ENCODE data around the gene DCTN5. TPM values are rescaled to one million over a fixed set of nuclear protein-coding genes. Genes with fewer than 3 reads are reported as not detected.
"Not testable (repeated sequence)": the region's sequence is repeated elsewhere in the genome, so short reads cannot be mapped to it uniquely, and the experiment has no call there.

Gene DCTN5
- total RNA-seq, 3 donors from 2014 or later (not counting 1 experiment from before 2014, with no cell fraction given) = 60.7 to 72.1 (median 65.8) TPM

DNA sequence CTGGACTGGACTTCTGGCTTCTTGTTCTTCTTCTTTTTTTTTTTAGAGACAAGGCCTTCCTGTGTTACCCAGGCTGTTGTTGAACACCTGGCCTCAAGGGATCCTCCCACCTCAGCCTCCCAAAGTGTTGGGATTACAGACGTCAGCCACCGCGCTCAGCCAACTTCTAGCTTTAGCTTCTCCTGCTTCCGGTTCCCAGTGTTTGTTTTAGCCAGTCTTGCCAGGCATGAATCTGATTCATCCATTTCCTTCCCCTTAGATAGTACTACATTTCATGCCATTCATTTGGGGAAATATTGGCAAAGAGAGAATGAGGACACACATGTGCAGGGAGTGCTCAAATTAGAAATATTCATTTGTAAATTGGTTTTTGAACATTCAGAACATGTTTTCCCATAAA is 33.1 kb upstream of the DCTN5 start:
- no peak for ATAC-seq
- no peak for DNase-seq
- intact Hi-C loops (cut with micrococcal nuclease) = no loop called here
- Histone ChIP-seq H3K27me3 (ENCODE audit: control insufficient read depth, insufficient read depth, low read length) (no peaks in the 10 kb centered on the region), H3K9me3 (ENCODE audit: control insufficient read depth, insufficient read depth, low read length) (no peaks in the 10 kb centered on the region), H3K36me3 (ENCODE audit: control insufficient read depth, insufficient read depth, low read length) (peaks cover 4% of the 10 kb centered on the region), H3K4me3 (ENCODE audit: low read length) (no peak overlapping the region), H3K27ac (ENCODE audit: low read length) (no peak overlapping the region), H3K4me1 (ENCODE audit: control insufficient read depth, insufficient read depth, low read length) (no peaks in the 10 kb centered on the region)
- TF ChIP-seq, protein P1, sequence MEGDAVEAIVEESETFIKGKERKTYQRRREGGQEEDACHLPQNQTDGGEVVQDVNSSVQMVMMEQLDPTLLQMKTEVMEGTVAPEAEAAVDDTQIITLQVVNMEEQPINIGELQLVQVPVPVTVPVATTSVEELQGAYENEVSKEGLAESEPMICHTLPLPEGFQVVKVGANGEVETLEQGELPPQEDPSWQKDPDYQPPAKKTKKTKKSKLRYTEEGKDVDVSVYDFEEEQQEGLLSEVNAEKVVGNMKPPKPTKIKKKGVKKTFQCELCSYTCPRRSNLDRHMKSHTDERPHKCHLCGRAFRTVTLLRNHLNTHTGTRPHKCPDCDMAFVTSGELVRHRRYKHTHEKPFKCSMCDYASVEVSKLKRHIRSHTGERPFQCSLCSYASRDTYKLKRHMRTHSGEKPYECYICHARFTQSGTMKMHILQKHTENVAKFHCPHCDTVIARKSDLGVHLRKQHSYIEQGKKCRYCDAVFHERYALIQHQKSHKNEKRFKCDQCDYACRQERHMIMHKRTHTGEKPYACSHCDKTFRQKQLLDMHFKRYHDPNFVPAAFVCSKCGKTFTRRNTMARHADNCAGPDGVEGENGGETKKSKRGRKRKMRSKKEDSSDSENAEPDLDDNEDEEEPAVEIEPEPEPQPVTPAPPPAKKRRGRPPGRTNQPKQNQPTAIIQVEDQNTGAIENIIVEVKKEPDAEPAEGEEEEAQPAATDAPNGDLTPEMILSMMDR (IDR thresholded peaks at IDR 0.05) = no peak
- H3K9me3 Mint-ChIP-seq = no peaks in the 10 kb centered on the region
- H3K36me3 Mint-ChIP-seq = no peaks in the 10 kb centered on the region
- H3K4me3 Mint-ChIP-seq = no peak overlapping the region
- no peaks in the 10 kb centered on the region for H3K27me3 Mint-ChIP-seq (ENCODE audit: low read depth in 2 of 2)
- H3K27ac Mint-ChIP-seq = no peak overlapping the region
- H3K4me1 Mint-ChIP-seq = no peaks in the 10 kb centered on the region
- 90% methylated on average over 4 of the region's 4 CpGs for WGBS (ENCODE audit: insufficient coverage)

DNA sequence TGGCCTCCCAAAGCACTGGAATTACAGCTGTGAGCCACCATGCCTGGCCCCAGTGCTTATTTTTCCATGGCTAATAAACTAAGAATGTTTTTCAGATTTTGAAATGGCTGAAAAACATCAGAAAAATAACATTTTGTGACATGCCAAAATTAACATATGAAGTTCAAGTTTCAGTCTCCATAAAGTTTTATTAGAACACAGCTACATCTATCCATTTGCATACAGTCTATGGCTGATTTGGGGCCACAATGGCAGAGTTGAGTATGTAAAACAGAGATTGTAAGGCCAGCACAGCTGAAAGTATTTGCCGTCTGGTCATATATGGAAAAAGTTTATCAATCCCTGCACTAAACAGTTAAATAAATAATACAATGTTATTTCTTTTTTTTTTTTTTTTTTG is 31.3 kb upstream of the DCTN5 start:
- Histone ChIP-seq H3K27me3 (ENCODE audit: control insufficient read depth, insufficient read depth, low read length) (no peaks in the 10 kb centered on the region), H3K9me3 (ENCODE audit: control insufficient read depth, insufficient read depth, low read length) (no peaks in the 10 kb centered on the region), H3K4me1 (ENCODE audit: control insufficient read depth, insufficient read depth, low read length) (no peaks in the 10 kb centered on the region), H3K36me3 (ENCODE audit: control insufficient read depth, insufficient read depth, low read length) (peaks cover 8% of the 10 kb centered on the region), H3K27ac (ENCODE audit: low read length) (no peak overlapping the region), H3K4me3 (ENCODE audit: low read length) (no peak overlapping the region)
- ATAC-seq (no peak), DNase-seq (no peak)
- intact Hi-C loops (cut with micrococcal nuclease) = no loop called here
- H3K4me3 Mint-ChIP-seq = no peak overlapping the region
- H3K36me3 Mint-ChIP-seq = no peaks in the 10 kb centered on the region
- H3K27ac Mint-ChIP-seq = no peak overlapping the region
- no CpG with 5 or more reads among the region's 1 CpG for WGBS (ENCODE audit: insufficient coverage)
- no peaks in the 10 kb centered on the region for H3K4me1 Mint-ChIP-seq
- no peaks in the 10 kb centered on the region for H3K27me3 Mint-ChIP-seq (ENCODE audit: low read depth in 2 of 2)
- no peaks in the 10 kb centered on the region for H3K9me3 Mint-ChIP-seq
- TF ChIP-seq, protein P1 (IDR thresholded peaks at IDR 0.05) = no peak

DNA sequence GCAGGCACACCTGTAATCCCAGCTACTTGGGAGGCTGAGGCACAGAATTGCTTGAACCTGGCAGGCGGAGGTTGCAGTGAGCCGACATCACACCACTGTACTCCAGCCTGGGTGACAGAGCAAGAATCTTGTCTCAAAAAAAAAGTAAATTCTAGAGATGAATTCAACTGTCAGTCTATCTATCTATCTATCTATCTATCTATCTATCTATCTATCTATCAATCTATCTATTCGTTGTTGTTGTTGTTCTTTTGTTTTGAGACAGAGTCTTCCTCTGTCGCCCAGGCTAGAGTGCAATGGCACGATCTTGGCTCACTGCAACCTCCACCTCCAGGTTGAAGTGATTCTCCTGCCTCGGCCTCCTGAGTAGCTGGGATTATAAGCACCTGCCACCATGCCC is 30.4 kb upstream of the DCTN5 start:
- H3K9me3 Mint-ChIP-seq, H3K27ac Mint-ChIP-seq, H3K36me3 Mint-ChIP-seq: not testable (repeated sequence)

DNA sequence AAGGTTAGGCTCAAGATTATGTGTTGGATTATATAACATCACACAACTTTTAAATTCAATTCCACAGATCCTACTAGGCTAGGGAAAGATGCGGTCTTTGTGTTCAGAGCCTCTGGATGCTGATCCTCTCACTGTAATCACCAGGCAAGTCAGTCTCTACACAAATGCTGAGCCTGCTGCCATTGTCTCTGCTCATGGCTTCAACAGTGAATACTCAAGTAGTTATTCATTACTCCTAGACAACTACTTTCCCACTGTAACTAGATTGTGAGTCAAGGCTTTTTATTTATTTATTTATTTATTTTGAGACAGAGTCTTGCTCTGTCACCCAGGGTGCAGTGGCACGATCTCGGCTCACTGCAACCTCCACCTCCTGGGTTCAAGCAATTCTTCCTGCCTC is 29.3 kb upstream of the DCTN5 start:
- peaks cover 5% of the 10 kb centered on the region for H3K36me3 ChIP-seq (ENCODE audit: control insufficient read depth, insufficient read depth, low read length)
- H3K27me3 ChIP-seq (ENCODE audit: control insufficient read depth, insufficient read depth, low read length) = no peaks in the 10 kb centered on the region
- H3K9me3 Mint-ChIP-seq = no peaks in the 10 kb centered on the region
- no peak overlapping the region for H3K4me3 ChIP-seq (ENCODE audit: low read length)
- H3K27ac Mint-ChIP-seq = no peak overlapping the region
- DNase-seq (no peak), ATAC-seq (no peak)
- TF ChIP-seq, protein P1 (IDR thresholded peaks at IDR 0.05) = no peak
- no peaks in the 10 kb centered on the region for H3K36me3 Mint-ChIP-seq
- H3K27ac ChIP-seq (ENCODE audit: low read length) = no peak overlapping the region
- no peaks in the 10 kb centered on the region for H3K4me1 ChIP-seq (ENCODE audit: control insufficient read depth, insufficient read depth, low read length)
- 100% methylated on average over 3 of the region's 3 CpGs for WGBS (ENCODE audit: insufficient coverage)
- no peaks in the 10 kb centered on the region for H3K4me1 Mint-ChIP-seq
- no peaks in the 10 kb centered on the region for H3K9me3 ChIP-seq (ENCODE audit: control insufficient read depth, insufficient read depth, low read length)
- intact Hi-C loops (cut with micrococcal nuclease) = no loop called here
- no peak overlapping the region for H3K4me3 Mint-ChIP-seq
- H3K27me3 Mint-ChIP-seq (ENCODE audit: low read depth in 2 of 2) = no peaks in the 10 kb centered on the region

More for the DNA sequence above, 30.4 kb upstream of the DCTN5 start:
- H3K4me1 ChIP-seq (ENCODE audit: control insufficient read depth, insufficient read depth, low read length); H3K36me3 ChIP-seq (ENCODE audit: control insufficient read depth, insufficient read depth, low read length); H3K9me3 ChIP-seq (ENCODE audit: control insufficient read depth, insufficient read depth, low read length); intact Hi-C loops (cut with micrococcal nuclease); H3K4me1 Mint-ChIP-seq; H3K4me3 ChIP-seq (ENCODE audit: low read length); H3K27ac ChIP-seq (ENCODE audit: low read length); H3K27me3 Mint-ChIP-seq (ENCODE audit: low read depth in 2 of 2); DNase-seq; ATAC-seq; H3K4me3 Mint-ChIP-seq; H3K27me3 ChIP-seq (ENCODE audit: control insufficient read depth, insufficient read depth, low read length): not testable (repeated sequence)
- 100% methylated on average over 6 of the region's 6 CpGs for WGBS (ENCODE audit: insufficient coverage)

Data from natural killer cell (primary cell).